ENCODE measurements around the gene CASQ2.

GRCh38 chr1:115651391-115651790, 117.1 kb downstream of the CASQ2 start:
- TF ChIP-seq CTCF (IDR thresholded peaks at IDR 0.05), result no peak
- TF ChIP-seq POLR2A (IDR thresholded peaks at IDR 0.05), result no peak
